Fibroblast of gingiva (primary cell): ENCODE measurements around the gene GLG1.
A peak's percentile ranks its signal among the peaks of the same experiment; 100 is the strongest.

Source experiments
- DNase-seq: peaks from one replicate; pipeline ENCODE4 v3.0.0-alpha.2; 2011; ENCODE audit warnings: low read depth

Gene GLG1

DNA sequence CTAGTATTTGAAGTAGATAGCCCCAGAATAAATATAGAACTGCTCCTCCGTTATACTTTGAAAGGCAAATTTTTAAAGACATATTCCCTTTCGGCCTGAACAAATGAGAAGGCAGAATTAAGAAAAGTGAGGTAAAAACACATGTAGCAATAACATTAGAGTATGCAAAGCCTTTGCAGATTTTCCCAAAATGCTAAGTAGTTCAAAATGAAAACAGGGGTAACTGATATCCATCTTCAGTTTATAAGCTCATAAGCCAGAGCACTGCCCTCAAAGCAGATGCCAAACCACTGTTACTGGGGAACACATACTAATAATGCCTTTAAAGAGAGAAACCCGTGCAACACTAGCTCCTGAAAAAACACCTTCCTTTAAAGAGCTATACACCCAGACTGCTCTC, 134.4 kb downstream of the GLG1 start:
- no peak for DNase-seq

DNA sequence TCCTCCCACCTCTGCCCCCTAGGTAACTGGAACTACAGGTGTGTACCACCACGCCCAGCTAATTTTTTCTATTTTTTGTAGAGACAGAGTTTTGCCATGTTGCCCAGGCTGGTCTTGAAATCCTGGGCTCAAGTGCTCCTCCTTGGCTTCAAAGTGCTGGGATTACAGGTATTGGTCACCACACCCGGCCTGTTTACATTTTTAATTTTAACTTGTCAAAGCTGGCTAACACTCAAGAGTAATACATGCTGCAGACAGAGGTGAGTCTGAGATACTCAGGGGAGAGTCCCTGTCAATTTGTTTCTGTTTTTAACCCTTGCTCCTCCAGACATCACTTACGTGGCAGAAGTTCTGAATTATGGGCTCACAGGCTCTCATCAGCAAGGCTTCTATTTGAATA, 134.9 kb downstream of the GLG1 start:
- DNase-seq, result no peak

DNA sequence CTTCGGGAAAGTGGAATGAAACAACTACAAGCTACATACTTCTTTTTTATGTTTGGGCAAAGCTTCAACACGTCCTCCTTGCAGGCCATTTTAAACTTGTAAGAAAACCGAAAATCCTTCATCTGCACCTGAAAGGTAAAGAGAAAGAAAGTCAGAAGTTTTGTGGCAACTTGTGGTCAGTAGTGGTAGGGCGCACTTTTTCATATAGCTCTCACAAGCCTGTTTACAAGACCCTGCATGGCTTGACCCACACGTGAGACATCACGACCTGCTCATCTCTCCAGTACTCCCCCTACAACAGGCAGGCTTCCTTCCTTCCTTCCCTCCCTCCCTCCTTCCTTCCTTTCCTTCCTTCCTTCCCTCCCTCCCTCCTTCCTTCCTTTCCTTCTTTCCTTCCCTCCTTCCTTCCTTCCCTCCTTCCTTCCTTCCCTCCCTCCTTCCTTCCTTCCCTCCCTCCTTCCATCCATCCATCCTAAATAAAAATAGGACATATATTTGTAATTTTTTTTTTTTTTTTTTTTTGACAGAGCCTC, 136.9 kb downstream of the GLG1 start:
- no peak for DNase-seq

- DNase-seq, result no peak
Measured at GRCh38 chr16:74468807-74469525, 137.9 kb downstream of the GLG1 start.

DNA sequence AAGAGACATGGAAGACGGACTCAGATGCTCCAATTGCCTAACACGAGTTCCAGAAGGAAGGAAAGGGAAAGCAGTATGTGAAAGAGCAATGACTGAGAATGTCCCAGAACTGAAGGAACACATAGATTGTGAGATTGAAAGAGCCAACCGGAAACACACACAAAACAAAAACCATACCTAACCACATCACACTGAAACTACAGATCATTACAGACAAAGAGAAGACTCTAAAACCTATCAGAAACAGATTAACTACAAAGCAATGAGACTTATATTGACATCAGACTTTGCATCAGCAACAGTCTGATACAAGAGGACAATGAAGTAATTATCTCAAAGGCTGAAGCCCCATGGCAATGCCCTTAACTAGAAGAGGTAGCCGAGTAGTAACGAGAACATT, 140.0 kb downstream of the GLG1 start:
- no peak for DNase-seq

DNA sequence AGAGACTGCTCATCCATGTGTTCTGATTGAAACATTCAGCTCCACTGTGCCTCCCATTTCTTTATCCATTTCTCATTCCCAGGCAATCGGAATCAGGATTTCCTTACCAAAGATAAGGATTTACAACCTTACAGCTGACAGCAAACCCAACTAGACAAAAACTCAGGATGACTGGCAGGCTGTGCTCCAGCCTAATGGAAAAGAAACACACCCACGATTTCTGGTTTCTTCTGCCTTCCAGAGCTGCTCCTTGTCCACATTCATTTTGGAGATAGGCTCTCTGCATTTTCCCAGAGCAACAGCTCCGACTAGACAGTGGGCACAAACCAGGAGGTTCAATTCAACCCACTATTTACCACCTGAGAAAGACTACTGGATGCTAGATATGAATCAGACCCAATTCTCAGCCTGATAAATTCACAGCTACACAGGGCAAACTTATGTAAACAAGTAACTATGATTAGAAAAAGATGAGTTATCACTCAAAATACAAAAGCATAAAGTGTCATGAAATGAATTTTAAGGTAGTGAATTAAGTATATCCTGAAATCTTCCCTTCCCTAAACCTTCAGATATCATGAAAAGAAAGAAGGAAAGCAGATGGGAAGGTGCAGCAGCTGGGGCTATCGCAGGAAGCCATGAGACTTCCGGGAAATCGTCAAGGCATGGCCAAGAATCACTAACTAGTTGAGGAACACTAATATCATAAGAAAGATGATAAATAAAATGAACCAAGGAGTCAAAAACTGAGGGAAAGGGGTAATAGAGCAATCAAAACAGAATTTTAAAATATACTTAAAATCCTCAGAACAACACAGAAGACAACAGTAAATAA, 140.8 kb downstream of the GLG1 start:
- DNase-seq, result no peak

GRCh38 chr16:74465281-74465680, 141.6 kb downstream of the GLG1 start:
- no peak for DNase-seq

GRCh38 chr16:74463888-74464287, 143.0 kb downstream of the GLG1 start:
- DNase-seq, result no peak

GRCh38 chr16:74462361-74462760, 144.6 kb downstream of the GLG1 start:
- no peak for DNase-seq

- no peak for DNase-seq
Measured at GRCh38 chr16:74461826-74462225, 145.1 kb downstream of the GLG1 start.

DNA sequence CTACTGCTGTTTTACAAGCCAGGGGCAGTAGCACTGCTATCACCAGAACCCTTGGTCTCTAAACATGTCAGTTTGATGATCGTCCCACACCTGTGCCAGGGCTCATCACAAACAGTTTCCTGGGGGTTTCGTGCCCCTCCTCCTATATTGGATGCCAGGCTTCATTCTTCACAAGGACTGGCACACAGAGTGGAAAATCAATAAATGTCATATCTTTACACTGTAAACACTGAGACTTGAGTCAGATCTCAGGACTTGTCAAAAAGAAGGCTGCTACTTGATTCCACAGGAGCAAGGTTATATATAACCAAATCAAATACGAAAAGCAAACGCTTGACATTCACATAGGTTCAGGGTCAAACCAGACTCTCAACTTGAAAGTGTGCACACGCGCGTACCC, 146.4 kb downstream of the GLG1 start:
- DNase-seq, result no peak

- DNase-seq, result no peak
Measured at GRCh38 chr16:74456290-74456625, 150.7 kb downstream of the GLG1 start.

DNA sequence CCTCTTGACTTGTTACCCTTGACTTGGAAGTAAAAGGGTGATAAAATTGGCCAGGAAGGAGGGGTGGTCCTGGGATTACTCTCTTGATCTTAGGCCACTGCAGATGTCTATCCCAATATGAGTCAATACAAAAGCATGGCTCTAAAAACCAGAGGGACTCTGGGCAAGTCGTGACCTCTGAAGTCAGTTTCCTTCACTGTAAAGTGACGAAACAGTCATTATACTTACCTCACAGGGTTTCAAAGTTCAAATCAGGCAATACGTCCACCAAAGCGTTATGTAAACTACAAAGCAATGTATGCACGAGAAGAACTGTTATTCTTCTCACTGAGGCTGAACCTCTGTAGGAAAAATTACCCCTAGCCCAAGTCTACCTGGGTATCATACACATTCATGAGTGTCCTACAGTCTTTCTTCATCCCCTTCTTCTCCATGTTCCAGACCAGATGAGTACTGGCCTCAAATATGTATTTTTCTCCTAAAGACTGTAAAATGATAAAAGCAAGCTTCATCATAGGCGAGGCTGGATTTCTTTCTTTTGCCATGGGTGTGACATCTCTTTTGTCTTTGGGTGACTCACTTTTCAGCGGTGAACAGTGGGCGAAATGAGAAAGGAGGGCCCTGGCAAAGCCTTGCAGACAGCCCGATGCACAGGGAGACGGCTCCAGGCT, 151.2 kb downstream of the GLG1 start:
- DNase-seq, result no peak

GRCh38 chr16:74455213-74455612, 151.7 kb downstream of the GLG1 start:
- DNase-seq, result no peak

GRCh38 chr16:74451951-74452758, 154.8 kb downstream of the GLG1 start:
- DNase-seq, result no peak

DNA sequence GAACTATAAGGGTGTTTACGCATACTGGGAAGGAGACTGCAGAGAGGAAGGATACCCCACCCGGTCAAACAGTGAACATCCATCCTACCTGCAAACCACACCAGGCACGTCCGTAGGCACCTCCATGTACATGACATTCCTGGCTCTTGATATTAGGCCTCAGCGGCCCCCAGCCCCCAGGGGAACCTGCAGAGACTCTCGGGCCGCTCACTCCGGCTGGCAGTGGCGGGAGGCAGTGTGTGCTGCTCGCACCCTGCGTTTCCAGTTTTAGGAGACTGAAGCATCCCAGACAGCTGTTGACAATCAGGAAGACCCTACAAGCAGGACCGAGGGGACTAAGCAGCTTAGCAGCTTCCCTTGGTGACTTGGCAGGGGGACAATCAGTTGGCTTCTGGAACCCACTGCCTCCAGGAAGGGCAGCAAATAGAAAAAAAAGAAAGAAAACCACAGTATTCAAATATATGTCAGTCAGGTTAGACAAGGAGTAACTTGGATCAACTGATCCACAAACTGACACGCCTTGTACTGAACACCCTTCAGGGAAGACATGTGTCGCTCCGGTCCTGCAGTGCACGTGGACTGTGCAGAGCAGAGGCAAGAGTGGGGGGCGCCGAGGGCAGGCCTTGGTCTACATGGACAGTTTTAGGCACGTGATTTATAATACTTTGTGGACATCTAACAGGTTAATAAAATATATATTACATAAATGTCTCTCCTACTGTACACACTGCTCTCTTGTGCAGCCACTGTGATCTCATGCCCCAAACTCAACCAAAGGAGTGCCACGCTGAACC, 155.8 kb downstream of the GLG1 start:
- no peak for DNase-seq

DNA sequence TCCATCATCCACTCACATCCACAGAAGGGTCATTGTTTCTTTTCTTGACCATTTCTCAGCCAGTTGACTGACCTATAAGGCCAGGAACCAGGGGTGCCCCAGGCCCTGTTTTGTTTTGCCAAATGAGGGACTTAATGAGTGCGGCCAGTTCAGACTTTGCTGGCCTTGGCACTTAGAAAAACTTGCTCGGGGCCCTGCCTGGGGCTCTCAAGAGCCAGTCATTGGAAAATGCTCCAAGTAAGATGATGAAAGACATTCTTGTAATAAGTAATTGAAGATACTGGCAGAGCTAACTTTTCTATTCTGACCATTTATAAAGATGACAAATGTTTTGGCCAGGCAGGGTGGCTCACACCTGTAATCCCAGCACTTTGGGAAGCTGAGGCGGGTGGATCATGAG, 156.7 kb downstream of the GLG1 start:
- peak; percentile 53 for DNase-seq

GRCh38 chr16:74449470-74449869, 157.4 kb downstream of the GLG1 start:
- DNase-seq, result no peak

DNA sequence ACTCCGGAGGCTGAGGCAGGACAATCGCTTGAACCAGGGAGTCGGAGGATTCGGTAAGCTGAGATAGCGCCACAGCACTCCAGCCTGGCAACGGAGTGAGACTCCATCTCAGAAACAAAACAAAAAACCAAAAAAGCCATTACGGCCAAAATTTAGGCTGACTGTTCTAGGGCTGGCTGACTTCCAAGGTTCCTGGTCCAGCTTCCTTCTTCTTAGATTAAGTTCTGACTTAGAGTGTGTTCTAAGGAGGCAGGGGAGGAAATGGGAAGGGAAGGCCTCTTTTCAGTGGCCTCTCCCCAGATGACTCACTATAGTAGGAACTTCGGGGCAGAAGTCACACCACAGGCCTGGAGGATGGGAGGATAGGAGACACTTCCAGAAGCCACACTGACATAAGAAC, 157.9 kb downstream of the GLG1 start:
- DNase-seq, result peak; percentile 92

DNA sequence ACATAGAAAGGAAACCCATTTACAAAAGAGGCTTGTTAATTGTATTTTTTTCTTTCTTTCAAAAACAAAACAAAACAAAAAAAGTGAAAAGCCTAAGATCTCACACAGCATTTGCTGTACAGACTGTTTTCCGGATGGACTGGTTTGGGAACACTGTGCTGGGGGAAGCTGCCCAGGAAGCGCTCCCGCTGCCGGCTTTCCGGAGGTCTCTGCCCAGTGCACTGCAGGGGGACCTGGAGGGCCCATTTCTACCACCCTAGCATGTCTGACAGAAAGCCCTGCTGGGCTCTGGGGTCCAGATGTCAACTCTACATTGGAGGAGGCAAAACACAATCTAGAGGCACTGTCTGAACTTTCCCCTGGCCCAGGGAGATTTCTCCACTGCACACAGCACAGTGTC, 159.3 kb downstream of the GLG1 start:
- no peak for DNase-seq

DNA sequence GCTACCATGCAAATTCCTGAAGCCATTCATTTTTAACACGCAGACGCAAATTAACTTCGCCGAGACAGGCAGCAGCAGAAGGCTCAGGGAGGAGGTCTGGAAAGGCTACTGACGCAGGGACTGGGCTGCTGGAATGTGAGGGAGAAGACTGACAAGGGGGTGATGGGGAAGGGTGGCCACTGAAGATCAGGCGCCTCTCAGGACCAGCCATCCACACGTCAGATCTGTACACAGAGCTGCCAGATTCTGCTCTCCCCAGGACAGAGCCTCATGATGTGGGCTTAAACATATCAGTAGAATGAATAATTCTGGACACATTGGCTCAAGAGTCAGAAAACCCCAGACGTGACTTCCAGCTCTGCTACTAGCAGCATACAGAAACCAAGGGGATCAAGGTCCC, 160.0 kb downstream of the GLG1 start:
- no peak for DNase-seq
